Thymus (tissue), 11 donors: ENCODE results near the gene SUN5. TPM values are rescaled to one million over a fixed set of nuclear protein-coding genes. Genes with fewer than 3 reads are reported as not detected.

Source experiments
- DNase-seq, 9 donors: peaks; one replicate each; pipeline ENCODE4 v3.0.0-alpha.2; 2013; ENCODE audit warnings: low spot score in 9 of 9, low read depth in 6 of 9, missing footprints in 1 of 9
- H3K27ac ChIP-seq, 2 donors: one replicate each; pipeline ENCODE4 v1.5.1; 2013; ENCODE audit warnings: control low read depth in 1 of 2, low read depth in 1 of 2, low read length in 1 of 2, mild to moderate bottlenecking in 1 of 2, moderate library complexity in 1 of 2
- H3K27me3 ChIP-seq, 2 donors: one replicate each; pipeline ENCODE4 v1.5.1; 2013; ENCODE audit warnings: low read length in 1 of 2; ENCODE audit not compliant: control insufficient read depth in 2 of 2, insufficient read depth in 1 of 2
- H3K36me3 ChIP-seq, 2 donors: one replicate each; pipeline ENCODE4 v1.5.1; 2013; ENCODE audit warnings: low read length in 1 of 2, mild to moderate bottlenecking in 1 of 2, moderate library complexity in 1 of 2; ENCODE audit not compliant: control insufficient read depth in 2 of 2, insufficient read depth in 2 of 2
- H3K4me1 ChIP-seq, 2 donors: one replicate each; pipeline ENCODE4 v1.5.1; 2013; ENCODE audit warnings: low read length in 2 of 2; ENCODE audit not compliant: control insufficient read depth in 2 of 2, insufficient read depth in 2 of 2
- H3K4me3 ChIP-seq, 2 donors: one replicate each; pipeline ENCODE4 v1.5.1; 2013; ENCODE audit warnings: low read length in 2 of 2, control low read depth in 1 of 2, mild to moderate bottlenecking in 1 of 2
- H3K9me3 ChIP-seq, 2 donors: one replicate each; pipeline ENCODE4 v1.5.1; 2013; ENCODE audit warnings: low read length in 1 of 2, mild to moderate bottlenecking in 1 of 2; ENCODE audit not compliant: control insufficient read depth in 2 of 2, insufficient read depth in 1 of 2
- WGBS: extraction: QIAGEN DNeasy Blood & Tissue Kit; methylation state at CpG from one replicate; pipeline ENCODE4 v1.1.7; 2013; 5-methylcytosine and 5-hydroxymethylcytosine counted together
- polyA plus RNA-seq: library from polyadenylated mRNA; stranded (reverse); fragments of 200-250 nt; gene quantifications from one replicate; pipeline ENCODE4 v1.2.3, GENCODE V29; 2013
- total RNA-seq: library from RNA; stranded (reverse); fragments of 120-200 nt; gene quantifications from one replicate; pipeline ENCODE4 v1.2.4, GENCODE V29; 2013
- donor health status: healthy.

The SUN5 gene
- total and polyA plus RNA-seq, 2 donors: not detected

DNA sequence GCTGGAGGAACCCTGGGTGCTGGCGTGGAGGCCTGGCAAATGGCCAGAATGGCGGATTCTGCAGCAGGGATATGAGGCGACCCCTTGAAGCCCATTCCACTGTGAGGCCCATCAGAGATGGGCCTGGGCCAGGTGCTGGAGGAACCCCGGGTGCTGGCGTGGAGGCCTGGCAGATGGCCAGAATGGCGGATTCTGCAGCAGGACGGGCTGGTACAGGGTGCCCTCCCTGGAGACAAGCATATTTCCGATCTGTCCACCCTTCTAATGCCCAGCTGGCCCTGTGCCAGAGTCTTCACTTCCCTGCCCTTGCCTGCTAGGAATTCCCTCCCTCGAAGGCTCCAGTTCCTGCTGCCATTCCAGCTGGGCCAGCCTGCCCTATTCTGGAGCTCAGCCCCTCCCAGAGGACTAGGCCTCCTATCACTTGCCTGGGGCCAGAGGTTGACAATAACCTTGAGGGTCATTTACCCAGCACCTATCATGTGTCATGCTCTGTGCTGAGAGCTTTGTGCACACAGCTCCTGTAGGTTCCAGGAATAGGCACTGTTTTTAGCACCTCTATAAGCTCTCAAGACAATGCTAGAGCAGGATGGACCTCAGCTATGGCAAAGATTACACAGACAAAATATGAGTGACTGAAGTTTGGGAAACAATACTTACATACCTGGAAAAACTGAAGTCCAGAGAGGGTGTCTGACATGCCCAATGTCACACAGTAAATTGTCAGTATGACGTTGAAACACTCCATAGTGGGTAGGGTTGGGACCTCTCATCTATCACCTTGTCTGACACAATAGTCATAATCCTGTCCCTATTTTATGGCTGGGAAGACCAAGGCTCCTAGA is 21.4 kb downstream of the SUN5 start:
- peaks cover 0 to 7% of the 10 kb centered on the region in 2 donors for H3K9me3 ChIP-seq
- no peak overlapping the region for H3K4me3 ChIP-seq
- no peak overlapping the region for H3K27ac ChIP-seq
- 92% methylated on average over 10 of the region's 10 CpGs for WGBS
- H3K27me3 ChIP-seq: no peaks in the 10 kb centered on the region
- no peaks in the 10 kb centered on the region for H3K36me3 ChIP-seq
- peaks cover 0 to 20% of the 10 kb centered on the region in 2 donors for H3K4me1 ChIP-seq
- no peak for DNase-seq

DNA sequence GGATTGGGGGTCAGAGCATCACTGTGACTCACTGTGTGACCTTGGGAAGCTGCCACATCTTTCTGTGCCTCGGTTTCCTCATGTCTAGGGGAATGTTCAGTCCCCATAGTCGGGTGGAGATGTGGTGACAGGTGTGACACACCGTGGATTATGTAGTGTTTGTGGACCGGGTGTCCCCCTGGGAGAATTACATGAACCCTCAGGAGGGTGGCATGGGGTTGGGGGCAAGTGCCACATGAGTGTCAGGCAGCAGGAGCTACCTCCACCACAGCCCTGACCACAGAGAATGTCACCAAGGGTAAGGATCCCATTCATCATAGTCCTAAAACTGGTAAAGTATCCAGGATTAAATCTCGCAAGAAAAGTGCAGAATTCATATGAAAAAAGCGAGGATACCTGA is 23.2 kb downstream of the SUN5 start:
- Histone ChIP-seq H3K27ac (no peak overlapping the region), H3K36me3 (no peaks in the 10 kb centered on the region), H3K4me1 (peaks cover 0 to 31% of the 10 kb centered on the region in 2 donors), H3K4me3 (no peak overlapping the region), H3K27me3 (no peaks in the 10 kb centered on the region), H3K9me3 (peaks cover 1 to 25% of the 10 kb centered on the region in 2 donors)
- no peak for DNase-seq
- WGBS: 95% methylated on average over 6 of the region's 6 CpGs

DNA sequence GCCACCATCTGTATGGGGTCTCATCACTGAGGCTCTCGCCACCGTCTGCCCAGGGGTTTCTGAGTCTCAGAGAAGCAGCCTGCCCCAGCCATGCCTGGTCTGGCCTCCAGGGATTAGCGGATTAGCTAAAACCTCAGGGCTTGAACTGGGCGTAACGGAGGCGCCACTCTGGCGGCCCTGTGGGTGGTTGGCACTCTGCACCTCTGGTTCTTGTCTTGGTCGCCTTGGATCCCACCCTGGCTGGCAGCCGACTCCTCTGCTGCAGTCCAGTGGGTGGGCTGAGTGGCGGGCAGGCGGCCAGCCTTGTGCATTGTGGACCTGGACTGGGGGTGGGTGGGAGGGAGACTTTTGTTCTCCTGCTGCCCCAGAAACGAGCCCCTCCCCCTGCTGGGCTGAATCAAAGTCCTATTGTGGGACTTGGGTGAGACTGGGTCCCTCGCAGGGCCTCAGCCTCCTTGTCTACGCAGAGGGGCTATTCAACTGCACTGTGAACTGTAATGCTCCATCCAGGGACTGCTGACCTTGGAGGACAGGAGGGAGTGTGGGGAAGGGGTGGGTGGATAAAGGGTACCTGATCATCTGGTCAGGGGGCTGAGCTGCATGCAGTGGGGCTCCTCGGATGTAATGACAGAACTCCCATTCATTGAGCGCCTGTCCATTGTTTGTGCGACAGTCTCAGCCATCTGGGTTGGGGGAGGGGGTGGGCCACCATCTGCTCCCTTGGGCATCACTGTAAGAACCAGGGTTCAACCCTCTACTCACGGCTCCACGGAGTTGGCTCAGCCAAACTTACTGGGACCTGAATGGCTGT is 23.9 kb downstream of the SUN5 start:
- H3K4me1 ChIP-seq: peaks cover 2 to 36% of the 10 kb centered on the region in 2 donors
- 97% methylated on average over 19 of the region's 19 CpGs for WGBS
- no peak overlapping the region for H3K4me3 ChIP-seq
- no peak for DNase-seq
- no peaks in the 10 kb centered on the region for H3K27me3 ChIP-seq
- peaks cover 1 to 30% of the 10 kb centered on the region in 2 donors for H3K9me3 ChIP-seq
- no peaks in the 10 kb centered on the region for H3K36me3 ChIP-seq
- no peak overlapping the region for H3K27ac ChIP-seq

DNA sequence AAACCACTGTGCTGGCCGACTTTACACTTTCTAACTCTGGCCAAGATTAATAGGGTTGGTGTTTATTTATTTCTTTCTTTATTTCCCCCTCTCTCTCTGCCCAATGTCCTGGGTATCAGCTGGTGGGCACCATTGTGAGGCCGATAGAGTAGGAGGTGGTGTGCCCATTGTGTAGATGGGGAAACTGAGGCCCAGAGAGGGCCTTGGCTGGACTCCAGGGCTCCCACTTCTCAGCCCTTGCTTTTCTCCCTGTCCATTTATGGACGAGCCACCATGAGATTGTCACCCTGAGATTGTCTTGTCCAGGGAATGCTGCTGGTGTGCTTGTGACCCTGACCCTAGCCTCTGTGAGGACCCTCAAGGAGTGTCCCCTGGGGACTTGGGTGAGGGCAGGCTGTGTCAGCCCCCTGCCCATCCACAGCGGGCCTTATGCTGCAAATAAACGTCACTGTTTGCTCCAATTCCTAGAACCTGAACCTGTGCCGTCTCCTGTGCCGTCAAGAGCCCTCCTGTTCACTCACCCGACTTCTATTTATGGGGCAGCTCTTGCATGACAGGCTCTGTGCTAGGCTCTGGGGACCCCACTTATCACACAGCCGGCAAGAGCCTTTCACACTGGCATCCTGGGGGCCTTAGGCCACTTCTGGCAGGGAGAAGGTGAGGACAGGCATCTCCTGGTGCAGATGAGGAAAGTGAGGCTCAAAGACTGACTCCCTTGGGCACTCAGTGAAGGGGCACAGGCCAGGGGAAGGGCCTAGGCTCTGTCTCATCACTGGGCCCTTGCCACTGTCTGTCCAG is 24.8 kb downstream of the SUN5 start:
- WGBS: 92% methylated on average over 9 of the region's 9 CpGs
- no peak for DNase-seq
- H3K9me3 ChIP-seq: peaks cover 1 to 30% of the 10 kb centered on the region in 2 donors
- H3K27me3 ChIP-seq: no peaks in the 10 kb centered on the region
- no peak overlapping the region for H3K27ac ChIP-seq
- H3K36me3 ChIP-seq: no peaks in the 10 kb centered on the region
- H3K4me3 ChIP-seq: no peak overlapping the region
- H3K4me1 ChIP-seq: peaks cover 2 to 39% of the 10 kb centered on the region in 2 donors

DNA sequence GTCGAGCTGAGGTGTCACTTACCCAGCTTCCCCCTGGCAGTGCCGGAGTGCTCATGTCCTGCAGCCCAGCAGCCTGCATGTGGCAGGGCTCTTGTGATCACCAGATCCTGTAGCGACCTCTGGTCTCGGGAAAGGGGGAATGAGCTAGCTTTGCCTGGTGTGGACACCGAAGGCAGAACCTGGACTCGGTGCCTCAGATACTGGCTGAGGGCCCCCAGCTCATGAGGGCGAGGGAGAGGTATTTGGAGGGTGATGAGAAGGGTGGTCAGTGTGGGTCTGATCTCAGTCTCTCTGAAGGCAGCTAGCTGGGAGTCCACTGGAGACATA is 26.3 kb downstream of the SUN5 start:
- 97% methylated on average over 7 of the region's 7 CpGs for WGBS
- no peaks in the 10 kb centered on the region for H3K36me3 ChIP-seq

DNA sequence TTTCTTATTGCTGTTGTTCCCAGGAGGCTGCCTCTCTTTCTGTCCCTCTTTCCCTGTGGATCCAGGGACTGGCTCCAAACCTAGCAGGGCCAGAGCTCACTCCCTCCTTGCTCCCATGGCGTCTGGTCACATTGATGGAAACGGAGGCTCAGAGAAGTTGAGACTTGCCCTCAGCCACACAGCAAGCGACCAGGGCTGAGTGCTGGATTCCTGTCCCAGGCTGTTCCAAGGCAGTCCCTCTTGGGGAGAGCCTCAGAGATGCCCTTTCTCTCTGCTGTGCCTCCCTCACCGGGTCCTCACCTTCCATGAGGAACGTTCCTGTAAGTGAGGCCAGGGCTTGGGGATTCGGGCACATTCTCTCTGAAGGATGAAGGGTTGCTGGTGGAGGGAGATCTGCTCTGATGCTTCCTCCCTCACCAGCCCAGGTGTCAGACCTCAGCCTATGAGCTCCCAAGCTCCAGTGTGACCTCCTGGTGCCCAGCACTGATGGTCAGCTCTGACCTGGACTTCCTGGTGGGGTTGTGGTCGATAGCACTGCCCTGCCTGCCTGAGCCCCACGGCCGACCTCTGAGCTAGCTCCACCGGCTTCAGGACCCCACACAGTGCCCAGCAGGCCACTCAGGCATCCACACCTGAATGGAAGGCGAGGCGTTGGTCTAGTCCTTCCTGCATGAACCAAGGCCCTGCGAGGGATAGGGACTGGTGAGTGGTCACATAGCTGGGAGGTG is 26.8 kb downstream of the SUN5 start:
- Histone ChIP-seq H3K4me3 (no peak overlapping the region), H3K27me3 (no peaks in the 10 kb centered on the region), H3K4me1 (peaks cover 20 to 50% of the 10 kb centered on the region in 2 donors), H3K36me3 (no peaks in the 10 kb centered on the region), H3K9me3 (peaks cover 1 to 31% of the 10 kb centered on the region in 2 donors), H3K27ac (peak overlapping the region; percentile 1 to 8)
- DNase-seq: no peak
- WGBS: 97% methylated on average over 13 of the region's 13 CpGs

More for the DNA sequence above, 26.3 kb downstream of the SUN5 start:
- no peak for DNase-seq
- Histone ChIP-seq H3K9me3 (peaks cover 1 to 30% of the 10 kb centered on the region in 2 donors), H3K27ac (peak overlapping the region in 1 of 2 donors; percentile 1), H3K4me3 (no peak overlapping the region), H3K27me3 (no peaks in the 10 kb centered on the region), H3K4me1 (peaks cover 15 to 45% of the 10 kb centered on the region in 2 donors)

DNA sequence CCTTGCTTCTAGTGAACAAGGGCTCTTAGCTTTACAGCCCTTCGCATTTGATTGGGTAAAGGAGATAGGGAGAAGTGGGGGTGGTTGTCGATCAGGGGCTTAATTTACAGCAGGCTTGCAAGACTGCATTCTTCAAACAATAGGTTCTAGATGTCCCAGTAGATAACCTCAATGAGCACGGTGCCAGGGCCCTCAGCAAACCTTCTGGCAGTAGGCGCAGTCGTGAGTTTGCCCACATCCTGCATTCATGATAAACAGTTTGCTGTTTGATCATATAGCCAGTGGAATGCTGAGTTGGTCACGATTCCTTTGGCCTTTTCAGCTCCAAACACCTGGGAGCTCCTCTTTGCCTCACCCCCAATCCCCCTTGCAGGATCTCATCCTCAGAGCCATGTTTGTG is 27.5 kb downstream of the SUN5 start:
- Histone ChIP-seq H3K27ac (peak overlapping the region in 1 of 2 donors; percentile 0), H3K36me3 (no peaks in the 10 kb centered on the region), H3K9me3 (peaks cover 1 to 32% of the 10 kb centered on the region in 2 donors), H3K4me3 (no peak overlapping the region), H3K4me1 (peaks cover 26 to 57% of the 10 kb centered on the region in 2 donors), H3K27me3 (no peaks in the 10 kb centered on the region)
- 55% methylated on average over 6 of the region's 6 CpGs for WGBS
- DNase-seq: peak in 1 of 9 donors; percentile 43
